SW 1271 (cell line): Measurements from ENCODE around the gene INO80B.
"Not testable (repeated sequence)": the region's sequence is repeated elsewhere in the genome, so short reads cannot be mapped to it uniquely, and the experiment has no call there.

Experiments
- DNase-seq, 2 experiments: peaks; one replicate each; lab custom pipeline; 2025; lab: John Stamatoyannopoulos, UW

The INO80B gene

GRCh38 chr2:74454654-74455511 is at the start of gene INO80B:
Gene INO80B (plus strand): TSS chr2:74455087. CDS start chr2:74455117, 30 bp downstream.
- DNase-seq: peak; percentile 91 to 97

- DNase-seq: no peak
Measured at GRCh38 chr2:74406035-74406434, 48.9 kb upstream of the INO80B start.

- DNase-seq: no peak
Measured at GRCh38 chr2:74407682-74408081, 47.2 kb upstream of the INO80B start.

GRCh38 chr2:74413001-74413698 is 41.7 kb upstream of the INO80B start:
- DNase-seq: no peak

- no peak for DNase-seq
Measured at GRCh38 chr2:74414441-74414840, 40.4 kb upstream of the INO80B start.

GRCh38 chr2:74414881-74415761 is 39.8 kb upstream of the INO80B start:
- no peak for DNase-seq

- DNase-seq: no peak
Measured at GRCh38 chr2:74415762-74416395, 39.0 kb upstream of the INO80B start.

- no peak for DNase-seq
Measured at GRCh38 chr2:74416778-74417177, 38.1 kb upstream of the INO80B start.

GRCh38 chr2:74417197-74417596 is 37.7 kb upstream of the INO80B start:
- no peak for DNase-seq

GRCh38 chr2:74417763-74418162 is 37.1 kb upstream of the INO80B start:
- no peak for DNase-seq

GRCh38 chr2:74418312-74418711 is 36.6 kb upstream of the INO80B start:
- DNase-seq: no peak

- no peak for DNase-seq
Measured at GRCh38 chr2:74419345-74419744, 35.5 kb upstream of the INO80B start.

- no peak for DNase-seq
Measured at GRCh38 chr2:74420006-74420405, 34.9 kb upstream of the INO80B start.

- DNase-seq: not testable (repeated sequence)
Measured at GRCh38 chr2:74420443-74421103, 34.3 kb upstream of the INO80B start.

GRCh38 chr2:74421221-74421870 is 33.5 kb upstream of the INO80B start, which contains the start of the genes C2orf81 and WDR54:
Gene C2orf81 (minus strand): TSS chr2:74421619. CDS start chr2:74421560, 59 bp downstream.
Gene WDR54 (plus strand): TSS chr2:74421730. CDS start chr2:74422154, 424 bp downstream.
- peak; percentile 86 to 92 for DNase-seq

GRCh38 chr2:74423231-74424095 is 31.4 kb upstream of the INO80B start:
- no peak for DNase-seq

- DNase-seq: no peak
Measured at GRCh38 chr2:74424139-74424992, 30.5 kb upstream of the INO80B start.

- no peak for DNase-seq
Measured at GRCh38 chr2:74424995-74425406, 29.9 kb upstream of the INO80B start.
